NCI-H510A (cell line): ENCODE data around the gene NDUFA12.
"Not testable (repeated sequence)": the region's sequence is repeated elsewhere in the genome, so short reads cannot be mapped to it uniquely, and the experiment has no call there.

ENCODE experiments used
- DNase-seq: peaks from one replicate; lab custom pipeline; 2025; lab: John Stamatoyannopoulos, UW

Gene NDUFA12

DNA sequence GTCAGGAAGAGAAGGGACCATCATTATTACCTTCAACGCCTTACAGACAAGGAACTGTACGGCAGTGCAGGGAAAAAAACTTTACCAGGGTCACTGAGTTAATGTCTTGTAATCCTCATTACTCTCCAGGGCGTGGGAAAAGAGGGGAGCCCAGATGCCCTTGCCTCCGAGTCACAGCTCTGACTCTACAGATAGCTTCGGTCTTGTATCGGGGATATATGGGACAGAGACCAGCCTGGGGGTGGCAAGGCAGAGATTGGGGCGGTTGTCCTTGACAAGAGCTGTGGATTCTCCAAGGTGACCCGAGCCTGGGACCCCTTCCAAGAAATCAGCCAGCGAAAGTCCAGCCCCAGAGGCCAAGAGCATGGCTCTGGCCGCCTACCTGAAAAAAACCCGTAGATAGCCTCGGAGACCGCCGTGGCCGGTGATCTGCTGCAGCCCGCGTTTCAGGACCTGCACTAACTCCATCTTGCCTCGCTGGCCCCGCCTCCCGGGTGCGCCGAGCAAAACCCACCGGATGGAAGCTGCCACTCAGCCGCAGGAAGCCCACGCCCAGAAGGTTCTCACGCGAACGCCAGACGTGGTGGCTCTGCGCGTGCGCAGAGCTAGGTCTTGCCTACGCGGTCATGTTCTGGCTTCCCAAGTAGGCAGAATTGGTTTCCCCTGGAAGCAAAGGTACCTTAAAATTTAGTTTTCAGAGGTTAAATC, at the start of gene NDUFA12:
Gene NDUFA12 (minus strand): TSS at position 485 of the 708 bp plus-strand sequence. CDS start 17 bp downstream, at position 468.
- peak; percentile 94 for DNase-seq

DNA sequence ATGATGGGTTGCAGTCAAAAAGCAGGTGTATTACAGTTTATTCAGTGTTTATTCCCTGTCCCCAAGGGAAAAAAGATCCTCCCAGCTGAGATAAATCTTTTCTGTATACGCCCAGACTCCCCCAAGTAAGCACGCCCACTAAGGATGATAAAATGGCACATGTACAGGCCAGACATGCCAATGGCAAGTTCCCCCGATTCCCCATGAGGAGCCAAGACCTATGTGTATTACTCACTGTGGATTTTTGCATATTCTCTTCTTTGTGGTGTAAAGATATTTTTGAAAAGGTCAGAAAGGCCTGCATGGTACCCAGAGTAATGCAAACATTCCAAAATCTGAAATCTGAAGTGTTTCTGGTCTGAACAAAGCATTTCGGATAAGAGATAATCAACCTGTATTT, 47.7 kb upstream of the NDUFA12 start:
- no peak for DNase-seq

DNA sequence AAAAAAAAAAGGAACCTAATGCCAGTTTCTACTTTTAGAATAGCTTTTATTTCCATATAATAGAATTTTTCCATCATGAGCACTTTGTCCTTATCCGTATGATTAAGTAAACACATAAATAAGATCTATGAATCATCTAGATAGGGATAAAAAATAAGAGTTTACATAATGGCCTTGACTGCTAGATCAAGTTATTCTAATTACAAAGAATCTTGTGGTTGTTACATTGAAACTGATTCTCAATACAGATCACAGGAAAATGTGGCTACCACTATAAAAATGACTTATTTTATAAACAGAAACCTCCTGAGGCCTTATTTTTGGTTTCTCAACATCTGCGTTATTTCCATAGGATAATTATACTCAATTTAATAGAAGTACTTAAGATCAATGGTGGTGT, 34.4 kb upstream of the NDUFA12 start:
- DNase-seq: no peak

DNA sequence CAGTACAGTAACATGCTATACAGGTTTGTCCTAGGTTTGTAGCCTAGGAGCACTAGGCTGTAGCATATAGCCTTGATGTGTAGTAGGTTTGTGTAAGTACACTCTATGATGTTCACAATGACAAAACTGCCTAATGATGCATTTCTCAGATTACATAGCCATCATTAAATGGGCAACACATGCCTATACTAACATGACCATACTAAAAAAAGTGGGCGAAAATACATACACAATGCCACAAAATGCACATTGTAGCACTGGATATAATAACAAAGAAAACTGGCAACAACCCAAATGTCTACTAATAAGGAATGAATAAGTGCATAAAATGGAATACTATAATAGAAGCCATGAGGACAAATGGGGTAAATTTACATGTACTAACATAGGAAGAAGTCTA, 31.3 kb upstream of the NDUFA12 start:
- no peak for DNase-seq

DNA sequence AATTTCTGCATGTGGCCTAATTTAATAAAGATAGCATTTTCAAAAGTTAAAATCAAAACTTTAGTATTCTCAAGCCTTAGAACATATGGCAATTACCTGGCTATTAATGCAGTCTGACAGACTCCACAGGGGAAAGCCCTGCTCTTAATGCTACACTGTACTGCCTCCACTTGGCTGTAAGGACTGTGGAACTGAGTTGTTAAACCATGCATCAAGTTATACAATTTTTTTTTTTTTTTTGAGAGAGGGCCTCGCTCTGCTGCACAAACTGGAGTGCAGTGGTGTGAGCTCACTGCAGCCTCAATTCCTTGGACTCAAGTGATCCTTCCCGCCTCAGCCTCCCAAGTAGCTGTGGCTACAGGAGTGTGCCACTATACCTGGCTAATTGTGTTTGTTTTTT, 19.0 kb upstream of the NDUFA12 start:
- DNase-seq: no peak

DNA sequence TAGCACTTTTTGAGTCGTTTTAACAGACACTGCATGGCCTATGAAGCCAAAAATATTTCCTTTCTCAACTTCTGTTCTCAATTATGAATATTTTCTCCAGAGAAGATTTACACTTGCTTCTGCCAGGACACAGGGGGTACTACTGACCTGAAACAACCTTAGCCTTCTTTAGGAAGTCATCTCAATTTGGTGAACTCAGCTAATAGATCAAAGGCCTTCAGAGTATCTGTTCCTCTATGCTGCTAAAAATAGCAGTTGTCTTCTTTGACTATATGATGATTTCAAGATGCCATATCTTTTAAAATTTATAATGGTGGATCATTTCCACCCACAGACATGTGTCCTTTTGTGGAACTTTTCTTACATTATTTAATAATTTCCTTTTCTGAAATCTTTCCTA, 14.0 kb upstream of the NDUFA12 start:
- DNase-seq: no peak

DNA sequence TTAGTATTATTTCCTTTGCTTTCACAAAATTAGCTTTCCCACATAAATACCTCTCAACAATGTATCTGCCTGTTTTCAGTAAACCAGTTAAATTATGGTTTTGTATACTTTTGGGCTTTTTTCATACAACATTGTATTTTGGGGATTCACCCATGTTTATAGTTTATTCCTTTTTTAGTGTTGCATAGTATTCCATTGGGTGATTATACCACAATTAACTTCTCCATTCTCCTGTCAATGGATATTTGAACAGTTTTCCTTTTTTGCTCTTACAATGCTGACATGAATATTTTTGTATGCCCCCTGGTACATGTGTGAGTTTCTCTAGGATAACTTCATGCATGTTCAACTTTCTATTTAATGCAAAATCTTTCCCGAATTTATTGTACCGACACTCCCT, 12.6 kb upstream of the NDUFA12 start:
- DNase-seq: no peak

DNA sequence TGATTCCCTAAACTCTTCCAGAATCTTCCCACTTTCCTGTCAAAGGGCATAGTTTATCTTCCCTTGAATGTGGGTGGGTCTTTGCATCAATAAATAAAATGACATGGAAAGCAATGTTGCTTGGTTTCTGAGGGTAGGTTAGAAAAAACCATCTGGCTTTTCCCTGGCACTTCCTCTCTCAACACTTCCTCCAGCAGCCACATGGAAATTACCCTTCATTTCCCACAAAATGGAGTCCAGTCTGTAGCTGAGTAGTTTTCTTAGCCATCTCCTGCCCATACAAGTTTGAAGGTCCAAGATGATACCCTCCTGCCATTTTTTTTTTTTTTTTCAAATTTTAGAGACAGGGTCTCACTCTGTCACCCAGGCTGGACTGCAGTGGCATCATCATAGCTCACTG, 11.1 kb upstream of the NDUFA12 start:
- DNase-seq: no peak

DNA sequence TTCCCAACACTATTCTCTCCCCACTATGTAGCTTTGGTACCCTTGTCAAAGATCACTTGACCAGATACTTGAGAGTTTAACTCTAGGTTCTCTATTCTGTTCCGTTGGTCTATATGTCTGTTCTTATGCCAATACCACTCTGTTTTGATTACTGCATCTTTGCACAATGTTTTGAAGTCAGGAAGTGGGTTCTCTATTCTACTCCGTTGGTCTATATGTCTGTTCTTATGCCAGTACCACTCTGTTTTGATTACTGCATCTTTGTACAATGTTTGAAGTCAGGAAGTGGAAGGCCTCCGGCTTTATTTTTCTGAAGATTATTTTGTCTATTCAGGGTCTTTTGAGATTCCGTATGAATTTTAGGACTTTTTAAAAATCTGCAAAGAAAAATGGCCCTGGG, 2.7 kb upstream of the NDUFA12 start:
- no peak for DNase-seq

DNA sequence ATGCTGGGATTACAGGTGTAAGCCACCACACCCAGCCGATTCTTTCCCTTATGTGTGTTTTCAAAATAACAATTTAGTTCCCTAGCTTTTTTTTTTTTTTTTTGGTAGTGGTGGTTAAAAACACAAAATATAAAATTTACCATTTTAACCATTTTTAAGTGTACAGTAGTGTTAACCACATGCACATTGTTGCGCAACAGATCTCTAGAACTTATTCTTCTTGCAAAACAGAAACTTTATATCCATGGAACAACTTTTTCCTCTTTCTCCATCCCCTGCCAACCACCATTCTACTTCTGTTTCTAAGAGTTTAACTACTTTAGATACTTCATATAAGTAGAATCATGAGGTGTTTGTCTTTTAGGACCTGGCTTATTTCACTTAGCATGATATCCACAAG, 1.1 kb upstream of the NDUFA12 start:
- no peak for DNase-seq

DNA sequence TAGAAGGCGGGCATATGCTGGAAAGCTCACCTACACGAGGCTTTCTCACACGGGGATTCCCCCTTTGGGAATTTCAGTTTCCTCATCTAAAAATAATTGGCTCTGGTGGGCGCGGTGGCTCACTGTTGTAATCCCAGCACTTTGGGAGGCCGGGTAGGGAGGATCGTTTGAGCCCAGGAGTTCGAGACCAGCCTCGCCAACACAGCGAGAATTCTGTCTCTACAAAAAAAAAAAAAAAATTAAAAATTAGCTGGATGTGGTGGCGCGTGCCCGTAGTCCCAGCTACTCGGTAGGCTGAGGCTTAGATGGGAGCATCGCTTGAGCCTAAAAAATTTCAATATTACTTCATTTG, 400 bp upstream of the NDUFA12 start:
- DNase-seq: no peak

DNA sequence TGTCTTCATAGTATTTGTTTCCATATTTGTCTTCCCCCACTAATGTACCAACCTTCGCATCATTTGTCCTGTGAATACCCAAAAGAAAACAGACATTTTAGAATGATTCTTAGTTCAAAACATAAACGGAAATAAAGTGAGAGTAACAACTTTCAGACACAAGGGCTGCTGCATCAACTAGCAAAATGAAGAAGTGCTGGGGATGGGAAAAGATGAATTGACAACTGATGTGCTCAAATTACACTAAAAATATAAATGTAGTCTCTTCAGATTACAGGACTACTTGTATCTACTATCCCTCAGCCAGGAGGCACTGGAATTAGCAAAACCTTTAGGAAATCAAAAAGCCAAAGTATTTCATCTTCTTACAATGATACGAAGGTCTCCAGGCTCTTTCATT, 743 bp downstream of the NDUFA12 start:
- DNase-seq: no peak

DNA sequence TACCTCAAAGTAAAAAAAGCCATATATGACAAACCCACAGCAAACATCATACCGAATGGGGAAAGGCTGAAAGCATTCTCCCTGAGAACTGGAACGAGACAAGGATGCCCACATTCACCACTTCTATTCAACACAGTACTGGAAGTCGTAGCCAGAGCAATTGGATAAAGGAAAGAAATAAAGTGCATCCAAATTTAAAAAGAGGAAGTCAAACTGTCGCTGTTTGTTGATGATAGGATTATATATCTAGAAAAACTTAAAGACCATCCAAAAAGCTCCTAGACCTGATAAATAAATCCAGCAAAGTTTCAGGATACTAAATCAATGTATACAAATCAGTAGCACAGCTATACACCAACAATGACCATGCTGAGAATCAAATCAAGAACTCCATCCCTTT, 5.2 kb downstream of the NDUFA12 start:
- no peak for DNase-seq

DNA sequence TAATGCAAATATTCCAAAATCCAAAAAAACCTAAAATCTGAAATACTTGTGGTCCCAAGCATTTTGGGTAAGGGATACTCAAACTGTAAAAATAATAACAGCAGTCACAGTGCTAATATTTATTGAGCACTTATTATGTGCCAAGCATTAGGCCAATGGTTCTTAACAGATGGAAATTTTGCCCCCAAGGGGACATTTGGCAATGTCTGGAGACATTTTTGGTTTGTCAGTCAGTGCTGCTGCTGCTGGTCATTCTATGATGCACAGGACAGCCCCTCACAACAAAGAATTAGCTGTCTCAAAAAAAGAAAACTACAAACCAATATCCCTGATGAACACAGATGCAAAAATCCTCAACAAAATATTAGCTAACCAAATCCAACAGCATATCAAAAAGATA, 5.8 kb downstream of the NDUFA12 start:
- DNase-seq: no peak

DNA sequence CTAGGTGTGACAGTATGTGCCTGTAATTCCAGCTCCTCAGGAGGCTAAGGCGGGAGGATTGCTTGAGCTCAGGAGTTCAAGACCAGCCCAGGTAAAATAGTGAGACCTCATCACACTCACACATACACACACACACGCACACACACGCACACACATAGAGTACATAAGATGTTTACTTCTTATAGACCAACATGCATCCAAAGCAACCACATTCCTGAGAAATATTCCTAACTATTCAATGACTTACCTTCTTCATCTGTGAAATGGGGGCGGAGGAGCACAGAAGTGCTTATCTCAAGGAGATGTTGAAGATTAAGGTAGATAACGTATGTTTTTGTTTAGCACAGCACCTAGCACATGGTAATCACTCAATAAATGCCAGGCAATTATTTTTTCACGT, 6.4 kb downstream of the NDUFA12 start:
- no peak for DNase-seq

DNA sequence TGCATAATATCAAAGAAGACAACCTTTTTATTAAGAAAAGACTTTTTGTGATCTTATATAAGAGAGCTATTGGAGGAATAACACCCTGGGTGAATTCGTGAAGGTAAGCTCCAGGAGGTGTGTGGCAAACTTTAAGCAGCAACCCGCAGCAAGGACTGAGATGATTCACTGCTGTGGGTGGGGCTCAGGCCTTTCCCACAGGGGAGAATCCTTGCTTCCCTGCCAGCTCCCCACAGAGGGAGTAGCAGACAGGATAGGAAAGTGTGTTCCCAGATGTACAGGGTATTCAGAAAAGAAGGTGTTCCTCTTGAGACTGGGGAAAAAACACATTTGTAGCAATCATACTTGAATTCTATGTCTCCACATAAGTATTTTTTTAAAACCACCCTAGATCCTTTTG, 9.2 kb downstream of the NDUFA12 start:
- no peak for DNase-seq

DNA sequence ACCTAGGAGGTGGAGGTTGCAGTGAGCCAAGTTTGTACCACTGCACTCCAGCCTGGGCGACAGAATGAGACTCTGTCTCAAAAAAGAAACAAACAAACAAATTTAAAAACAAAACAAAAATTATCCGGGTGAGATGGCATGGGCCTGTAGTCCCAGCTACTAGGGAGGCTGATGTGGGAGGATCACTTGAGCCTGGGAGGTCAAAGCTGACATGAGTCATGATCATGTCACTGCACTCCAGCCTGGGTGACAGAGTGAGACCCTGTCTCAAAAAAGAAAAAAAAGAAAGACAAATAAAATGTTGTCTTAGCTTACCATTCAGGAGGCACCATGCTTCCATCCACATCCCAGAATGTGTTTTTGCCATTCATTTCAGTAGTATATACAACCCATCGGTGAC, 9.6 kb downstream of the NDUFA12 start:
- not testable (repeated sequence) for DNase-seq

DNA sequence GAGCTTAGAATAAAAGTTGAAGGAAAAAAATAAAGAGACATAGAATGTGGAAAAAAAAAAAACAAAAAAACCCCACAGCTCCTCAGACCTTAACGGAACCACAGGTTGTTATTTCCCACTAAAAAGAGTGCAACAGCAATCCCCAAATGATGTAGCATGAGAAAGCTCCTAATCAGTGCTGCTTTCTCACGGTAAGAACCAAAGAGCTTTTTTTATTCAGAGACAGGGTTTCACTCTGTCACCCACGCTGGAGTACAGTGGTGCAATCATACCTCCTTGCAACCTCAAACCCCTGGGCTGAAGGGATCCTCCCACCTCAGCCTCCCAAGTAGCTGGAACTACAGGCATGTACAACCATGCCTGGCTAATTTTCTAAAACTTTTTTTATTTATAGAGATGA, 13.3 kb downstream of the NDUFA12 start:
- no peak for DNase-seq

DNA sequence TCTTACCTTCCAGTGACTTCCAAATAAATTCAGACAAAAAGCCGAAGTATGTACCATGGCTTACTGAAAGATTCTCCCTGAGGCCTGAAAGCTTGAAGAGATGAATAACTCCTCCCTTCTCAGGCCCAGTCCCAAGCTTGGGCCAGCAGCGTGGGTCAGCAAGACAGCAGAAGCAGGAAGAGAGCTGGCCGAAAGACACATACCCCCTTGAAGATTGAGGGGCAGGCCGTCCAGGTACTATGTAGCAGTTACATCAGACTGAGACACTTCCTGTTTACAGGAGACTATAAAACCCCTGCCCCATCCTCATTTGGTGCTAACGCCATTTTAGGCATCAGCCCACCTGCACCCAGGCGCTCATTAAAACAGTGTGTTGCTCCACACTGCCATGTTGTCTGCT, 15.0 kb downstream of the NDUFA12 start:
- DNase-seq: no peak

DNA sequence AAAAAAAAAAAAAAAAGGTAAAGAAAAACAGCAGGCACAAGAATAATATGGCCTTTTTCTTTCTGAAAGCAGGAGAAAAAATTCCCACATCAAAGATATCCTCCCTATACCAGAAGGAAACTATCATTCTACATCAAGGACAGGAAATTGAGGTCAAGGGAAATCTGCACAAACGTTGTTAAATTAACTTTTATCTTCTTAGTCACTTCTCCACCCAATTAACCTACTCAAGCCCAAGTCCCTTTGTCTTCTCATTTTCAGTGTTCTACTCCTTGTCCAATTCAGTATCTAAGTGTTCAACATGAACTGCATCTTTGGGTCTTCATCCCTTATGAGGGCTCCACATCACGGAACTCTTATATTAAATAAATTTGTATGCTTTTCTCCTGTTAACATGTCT, 15.7 kb downstream of the NDUFA12 start:
- no peak for DNase-seq

DNA sequence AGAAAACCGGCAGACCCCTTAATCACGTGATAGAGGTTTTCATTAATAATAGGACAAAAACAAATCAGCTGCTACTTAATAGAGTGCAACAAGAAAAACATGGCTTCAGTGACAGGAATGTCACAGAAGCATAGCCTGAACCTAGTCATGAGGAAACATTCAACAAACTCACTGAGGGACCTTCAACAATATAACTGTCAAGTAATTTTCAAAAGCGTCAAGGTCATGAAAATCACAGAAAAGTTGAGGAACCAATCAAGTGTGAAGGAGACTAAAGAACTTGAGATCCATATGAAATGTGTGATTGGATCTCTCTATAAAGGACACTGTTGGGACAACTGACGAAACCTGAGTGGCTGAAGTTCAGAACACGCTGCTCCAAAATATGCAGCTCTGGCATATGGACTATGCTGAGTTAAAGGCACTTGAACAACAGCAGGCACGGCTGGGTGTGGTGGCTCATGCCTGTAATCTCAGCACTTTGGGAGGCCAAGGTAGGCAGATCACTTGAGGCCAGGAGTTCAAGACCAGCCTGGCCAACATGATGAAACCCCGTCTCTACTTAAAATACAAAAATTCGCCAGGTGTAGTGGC, 16.3 kb downstream of the NDUFA12 start:
- DNase-seq: no peak

DNA sequence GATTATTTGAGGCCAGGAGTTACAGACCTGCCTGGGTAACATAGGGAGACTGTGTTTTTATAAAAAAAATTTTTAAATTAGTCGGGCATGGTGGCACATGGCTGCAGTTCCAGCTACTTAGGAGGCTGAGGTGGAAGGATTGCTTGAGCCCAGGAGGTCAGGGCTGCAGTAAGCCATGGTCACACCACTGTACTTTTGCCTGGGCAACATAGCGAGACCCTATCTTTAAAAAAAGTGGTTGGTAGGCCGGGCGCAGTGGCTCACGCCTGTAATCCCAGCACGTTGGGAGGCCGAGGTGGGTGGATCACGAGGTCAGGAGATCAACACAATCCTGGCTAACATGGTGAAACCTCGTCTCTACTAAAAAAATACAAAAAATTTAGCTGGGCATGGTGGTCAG, 18.4 kb downstream of the NDUFA12 start:
- DNase-seq: not testable (repeated sequence)

DNA sequence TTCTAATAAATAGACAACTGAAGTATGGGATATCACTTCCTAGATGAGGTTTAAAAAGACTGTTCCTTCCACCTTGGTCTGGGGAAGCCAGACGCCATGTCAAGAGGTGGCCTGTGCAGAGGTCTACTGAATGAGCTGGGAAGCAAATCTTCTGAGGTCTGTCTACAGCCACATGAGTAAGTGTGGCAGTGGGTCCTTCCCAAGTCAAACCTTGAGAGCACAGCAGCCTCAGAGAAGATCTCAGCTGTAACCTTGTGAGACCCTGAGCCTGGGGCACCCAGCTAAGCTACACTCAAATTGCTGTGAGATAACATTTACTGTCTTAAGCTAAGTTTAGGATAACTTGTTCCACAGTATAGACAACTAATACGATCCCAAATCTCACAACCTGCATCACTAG, 20.2 kb downstream of the NDUFA12 start:
- no peak for DNase-seq

DNA sequence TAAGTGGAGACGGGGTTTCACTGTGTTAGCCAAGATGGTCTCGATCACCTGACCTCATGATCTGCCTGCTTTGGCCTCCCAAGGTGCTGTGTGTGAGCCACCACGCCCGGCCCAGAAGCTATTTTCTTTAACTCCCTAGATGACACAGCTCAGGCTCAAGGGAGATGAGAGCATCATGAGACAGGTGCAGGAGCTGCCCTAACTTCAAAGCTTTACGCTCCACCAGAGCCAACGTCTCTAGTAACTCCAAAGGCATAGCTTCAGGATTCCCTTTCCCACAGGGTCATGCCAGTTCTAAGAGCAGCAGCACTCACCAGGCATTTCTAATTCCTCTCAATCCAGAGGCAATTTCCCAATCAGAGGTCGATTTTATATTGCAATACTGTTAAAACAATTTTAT, 21.0 kb downstream of the NDUFA12 start:
- no peak for DNase-seq
